ENCODE measurements around the gene RYR3.

The RYR3 gene

GRCh38 chr15:33837294-33837693 lies 526.5 kb downstream of the RYR3 start:
- no peak overlapping the region for H3K4me3 ChIP-seq (ENCODE audit: low read depth, low read length)
- TF ChIP-seq CTCF (IDR thresholded peaks at IDR 0.05; ENCODE audit: low read depth, low read length, missing control alignments), result no peak
- DNase-seq (ENCODE audit: low read depth), result no peak

GRCh38 chr15:33839540-33839939 lies 528.8 kb downstream of the RYR3 start:
- H3K4me3 ChIP-seq (ENCODE audit: low read depth, low read length), result no peak overlapping the region
- no peak for TF ChIP-seq CTCF (IDR thresholded peaks at IDR 0.05; ENCODE audit: low read depth, low read length, missing control alignments)
- DNase-seq (ENCODE audit: low read depth), result no peak

- H3K4me3 ChIP-seq (ENCODE audit: low read depth, low read length), result no peak overlapping the region
- TF ChIP-seq CTCF (IDR thresholded peaks at IDR 0.05; ENCODE audit: low read depth, low read length, missing control alignments), result no peak
- no peak for DNase-seq (ENCODE audit: low read depth)
Measured at GRCh38 chr15:33840615-33841014, 529.8 kb downstream of the RYR3 start.

GRCh38 chr15:33844186-33844585 lies 533.4 kb downstream of the RYR3 start:
- DNase-seq (ENCODE audit: low read depth), result no peak
- no peak for TF ChIP-seq CTCF (IDR thresholded peaks at IDR 0.05; ENCODE audit: low read depth, low read length, missing control alignments)
- no peak overlapping the region for H3K4me3 ChIP-seq (ENCODE audit: low read depth, low read length)

- no peak for DNase-seq (ENCODE audit: low read depth)
- no peak for TF ChIP-seq CTCF (IDR thresholded peaks at IDR 0.05; ENCODE audit: low read depth, low read length, missing control alignments)
- H3K4me3 ChIP-seq (ENCODE audit: low read depth, low read length), result no peak overlapping the region
Measured at GRCh38 chr15:33844597-33844996, 533.8 kb downstream of the RYR3 start.

GRCh38 chr15:33846142-33846541 lies 535.4 kb downstream of the RYR3 start:
- H3K4me3 ChIP-seq (ENCODE audit: low read depth, low read length), result no peak overlapping the region
- DNase-seq (ENCODE audit: low read depth), result no peak
- no peak for TF ChIP-seq CTCF (IDR thresholded peaks at IDR 0.05; ENCODE audit: low read depth, low read length, missing control alignments)

GRCh38 chr15:33846862-33847261 lies 536.1 kb downstream of the RYR3 start:
- no peak for DNase-seq (ENCODE audit: low read depth)
- TF ChIP-seq CTCF (IDR thresholded peaks at IDR 0.05; ENCODE audit: low read depth, low read length, missing control alignments), result no peak
- H3K4me3 ChIP-seq (ENCODE audit: low read depth, low read length), result no peak overlapping the region
